ENCODE measurements around the gene ZNF264.
"Not testable (repeated sequence)": the region's sequence is repeated elsewhere in the genome, so short reads cannot be mapped to it uniquely, and the experiment has no call there.

Gene ZNF264

DNA sequence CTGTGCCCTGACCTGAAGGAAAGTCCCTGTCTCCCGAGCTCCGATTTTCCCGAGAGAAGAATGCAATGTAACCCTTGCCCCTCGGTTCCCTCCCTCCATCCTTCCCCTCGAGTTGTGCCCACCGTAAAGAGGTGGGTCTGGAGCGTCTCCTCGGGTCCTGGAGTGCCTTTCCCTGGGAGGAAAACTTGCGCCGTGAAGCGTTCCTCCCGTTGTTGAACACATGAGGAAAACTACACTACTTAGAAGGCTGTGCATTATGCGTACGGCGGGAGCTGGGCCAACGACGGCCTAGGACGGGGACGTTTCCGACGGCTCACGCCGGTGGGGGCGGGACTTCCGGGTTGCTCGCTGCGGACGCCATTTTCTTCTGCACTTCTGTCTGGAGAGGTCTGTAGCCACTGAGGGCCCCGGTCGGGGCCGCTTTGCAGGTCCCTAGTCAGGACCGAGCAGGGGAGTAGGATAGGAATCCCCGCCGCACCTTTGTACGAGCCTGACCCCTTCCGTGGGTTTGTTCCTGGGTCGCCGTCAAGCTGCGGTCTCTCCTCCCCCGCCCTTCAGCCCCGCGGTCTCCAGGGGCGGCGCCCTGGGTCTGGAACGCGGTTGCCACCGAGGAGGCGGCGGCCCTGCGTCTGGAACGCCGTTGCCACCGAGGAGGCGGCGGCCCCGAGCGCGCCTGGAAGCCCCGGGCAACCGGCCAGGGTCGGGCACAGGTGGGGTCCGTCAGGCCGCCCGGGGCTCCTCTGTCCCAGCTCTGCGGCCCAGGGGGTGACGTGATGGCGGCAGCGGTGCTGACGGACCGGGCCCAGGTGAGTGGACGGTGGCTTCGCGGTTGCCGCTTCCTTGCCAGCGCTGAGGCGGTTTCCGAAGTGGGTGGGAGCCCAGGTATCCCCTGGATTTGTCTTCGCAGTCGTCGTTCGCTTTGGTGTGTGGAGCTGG is at the start of gene ZNF264:
Gene ZNF264, plus strand, starts transcription at position 360 of the 936 bp plus-strand sequence. Its CDS starts 414 bp downstream, at position 774.
- FAIRE-seq (no peak), DNase-seq (ENCODE audit: low spot score) (peak; percentile 89)

DNA sequence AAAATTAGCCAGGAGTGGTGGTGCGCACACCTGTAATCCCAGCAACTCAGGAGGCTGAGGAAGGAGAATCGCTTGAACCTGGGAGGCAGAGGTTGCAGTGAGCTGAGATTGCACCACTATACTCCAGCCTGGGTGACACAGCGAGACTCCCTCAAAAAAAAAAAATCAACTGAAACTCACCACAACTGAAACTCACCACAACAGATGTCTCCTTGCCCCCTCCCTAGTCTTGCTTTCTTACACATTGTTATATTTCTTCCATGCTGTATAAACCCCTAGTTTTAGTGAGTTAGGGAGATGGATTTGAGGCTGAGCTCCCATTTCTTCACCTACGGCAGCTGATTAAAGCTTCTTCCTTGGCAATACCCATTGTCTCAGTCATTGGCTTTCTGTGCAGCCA is 49.6 kb upstream of the ZNF264 start:
- DNase-seq (ENCODE audit: low spot score) (no peak), FAIRE-seq (no peak)

DNA sequence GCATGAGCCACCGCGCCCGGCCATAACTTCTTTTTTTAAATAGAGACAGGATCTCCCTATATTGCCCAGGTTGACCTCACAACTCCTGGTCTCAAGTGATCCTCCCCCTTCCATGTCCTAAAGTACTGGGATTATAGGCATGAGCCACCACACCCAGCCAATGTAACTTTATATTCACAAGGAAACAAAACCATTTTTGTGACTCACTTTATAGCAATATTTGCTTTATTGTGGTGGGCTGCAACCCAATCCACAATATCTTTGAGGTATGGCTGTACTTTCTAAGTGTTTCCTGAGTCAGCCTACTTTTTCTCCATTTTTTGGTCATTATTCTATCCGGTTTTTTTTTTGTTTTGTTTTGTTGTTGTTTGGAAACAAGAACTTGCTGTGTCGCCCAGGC is 38.4 kb upstream of the ZNF264 start:
- FAIRE-seq: no peak

DNA sequence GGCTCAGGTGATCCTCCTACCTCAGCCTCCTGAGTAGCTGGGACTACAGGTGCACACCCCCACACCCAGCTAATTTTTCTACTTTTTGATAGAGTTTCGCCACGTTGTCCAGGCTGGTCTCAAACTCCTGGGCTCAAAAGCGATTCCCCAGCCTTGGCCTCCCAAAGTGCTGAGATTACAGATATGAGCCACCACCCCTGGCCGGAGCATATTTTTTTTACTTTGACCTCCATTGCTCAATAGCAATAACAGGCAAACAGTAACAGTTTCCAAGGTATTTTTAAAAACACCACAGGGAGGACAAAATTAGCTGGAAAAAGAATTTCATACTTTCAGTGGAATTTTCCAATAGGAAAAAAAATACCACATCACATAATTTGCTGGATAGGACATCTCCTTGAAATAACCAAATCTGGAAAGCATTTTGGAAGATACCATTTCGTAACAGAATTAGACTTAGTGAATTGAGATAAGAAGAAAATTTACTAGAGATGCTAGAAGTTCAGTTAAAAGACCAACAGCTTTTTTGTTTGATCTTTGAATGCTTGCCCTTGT is 29.2 kb upstream of the ZNF264 start:
- FAIRE-seq: no peak
- DNase-seq (ENCODE audit: low spot score): no peak

More for the DNA sequence above, 38.4 kb upstream of the ZNF264 start:
- no peak for DNase-seq (ENCODE audit: low spot score)

GRCh38 chr19:57165846-57166245 is 25.5 kb upstream of the ZNF264 start:
- no peak for DNase-seq (ENCODE audit: low spot score)
- FAIRE-seq: no peak

- DNase-seq (ENCODE audit: low spot score): no peak
- FAIRE-seq: no peak
Measured at GRCh38 chr19:57167385-57167784, 23.9 kb upstream of the ZNF264 start, which contains the start of gene DUXA. TSS of gene DUXA (minus strand) at chr19:57167485. CDS start at chr19:57167443, 42 bp downstream.

DNA sequence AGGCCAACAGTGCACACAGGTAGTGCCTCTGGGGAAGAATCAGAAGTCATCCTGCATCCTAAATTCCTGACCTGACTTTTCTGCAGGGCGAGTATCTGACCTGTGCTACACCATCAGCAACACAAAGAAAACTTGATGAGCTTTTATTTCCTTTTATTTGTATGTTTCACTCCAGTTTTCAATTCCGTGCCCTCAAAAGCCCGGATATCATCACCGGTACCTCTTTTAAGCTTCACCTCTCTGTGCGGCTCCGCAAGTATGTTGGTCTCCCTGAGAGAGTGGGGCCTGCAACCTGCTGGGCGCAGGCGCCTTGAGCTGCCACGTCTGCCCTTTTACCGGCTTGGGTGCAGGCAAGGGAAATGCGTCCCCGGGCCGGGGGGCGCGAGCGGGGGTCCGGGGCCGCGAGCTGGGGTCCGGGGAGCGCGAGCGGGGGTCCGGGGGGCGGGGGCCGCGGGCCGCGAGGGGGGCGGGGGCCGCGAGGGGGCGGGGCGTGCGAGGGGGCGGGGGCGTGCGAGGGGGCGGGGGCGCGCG is 19.7 kb upstream of the ZNF264 start:
- DNase-seq (ENCODE audit: low spot score): peak; percentile 20
- FAIRE-seq: no peak

DNA sequence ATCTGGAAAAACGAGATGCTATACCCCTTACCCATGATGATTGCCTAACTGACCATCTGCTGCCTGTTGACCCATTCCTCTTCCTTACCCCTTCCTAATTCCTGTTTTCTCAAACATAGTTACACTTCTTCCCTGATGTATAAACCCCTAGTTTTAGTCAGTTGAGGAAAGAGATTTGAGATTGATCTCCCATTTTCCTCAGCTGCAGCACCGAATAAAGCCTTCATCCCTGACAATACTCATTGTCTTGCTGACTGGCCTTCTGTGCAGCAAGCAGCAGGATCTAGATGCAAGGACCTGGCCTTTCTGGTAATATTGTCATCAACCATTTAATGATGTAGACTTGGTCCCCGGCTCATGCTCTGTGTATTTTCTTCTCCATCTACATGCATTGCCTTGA is 999 bp upstream of the ZNF264 start:
- no peak for DNase-seq (ENCODE audit: low spot score)
- no peak for FAIRE-seq

- no peak for DNase-seq (ENCODE audit: low spot score)
- FAIRE-seq: no peak
Measured at GRCh38 chr19:57192077-57192420, 749 bp downstream of the ZNF264 start.

- no peak for FAIRE-seq
Measured at GRCh38 chr19:57192993-57193392, 1.7 kb downstream of the ZNF264 start.

DNA sequence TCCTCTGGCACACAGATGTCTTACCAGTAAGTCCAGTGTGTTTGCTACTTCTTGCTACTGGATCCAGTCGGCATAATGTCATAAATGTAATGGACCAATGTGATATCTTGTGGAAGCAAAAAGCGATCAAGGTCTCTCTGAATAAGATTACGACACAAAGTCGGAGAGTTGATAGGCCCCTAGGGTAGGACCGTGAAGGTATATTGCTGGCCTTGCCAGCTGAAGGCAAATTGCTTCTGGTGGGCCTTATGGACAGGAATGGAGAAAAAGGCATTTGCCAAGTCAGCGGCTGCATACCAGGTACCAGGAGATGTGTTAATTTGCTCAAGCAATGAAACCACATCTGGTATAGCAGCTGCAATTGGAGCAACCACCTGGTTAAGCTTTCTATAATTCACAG is 6.6 kb downstream of the ZNF264 start:
- FAIRE-seq; DNase-seq (ENCODE audit: low spot score): not testable (repeated sequence)

More at GRCh38 chr19:57192993-57193392, 1.7 kb downstream of the ZNF264 start:
- DNase-seq (ENCODE audit: low spot score): no peak

DNA sequence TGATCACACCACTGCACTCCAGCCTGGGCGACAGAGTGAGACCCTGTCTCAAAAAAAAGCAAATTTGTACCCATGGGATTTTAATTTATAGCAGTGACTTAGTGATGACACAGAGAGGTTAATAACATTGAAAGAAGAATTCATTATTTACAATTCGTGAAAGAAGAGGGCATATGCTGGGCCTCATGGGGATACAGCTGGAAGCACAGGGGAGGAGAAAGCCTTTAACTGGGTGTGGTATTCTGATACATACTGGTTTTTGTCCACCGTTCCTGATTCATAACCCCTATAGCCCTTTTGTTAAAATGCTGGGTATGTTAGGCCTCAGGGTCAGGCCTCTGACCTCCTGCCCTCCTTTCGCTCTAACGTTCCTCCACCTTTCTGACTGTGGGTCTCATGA is 10.9 kb downstream of the ZNF264 start:
- FAIRE-seq (no peak), DNase-seq (ENCODE audit: low spot score) (no peak)

DNA sequence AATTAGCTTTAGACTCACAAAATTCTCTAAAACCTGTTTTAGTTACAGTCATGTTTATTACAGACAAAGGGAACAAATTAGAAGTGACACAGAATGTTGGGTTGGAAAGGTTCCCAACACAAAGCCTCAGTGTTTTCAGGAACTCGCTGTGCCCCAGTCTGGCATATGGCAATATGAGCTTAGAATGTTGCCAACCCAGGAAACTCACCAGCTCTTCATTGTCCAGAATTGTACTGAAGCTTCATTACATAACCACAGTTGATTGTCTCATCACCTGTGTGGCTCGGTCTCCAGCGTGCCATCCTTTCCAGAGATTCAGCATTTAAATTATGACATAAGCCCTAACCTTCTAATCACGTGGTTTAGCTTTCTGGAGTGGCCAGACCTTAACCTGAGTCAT is 19.1 kb downstream of the ZNF264 start:
- FAIRE-seq (no peak), DNase-seq (ENCODE audit: low spot score) (no peak)

DNA sequence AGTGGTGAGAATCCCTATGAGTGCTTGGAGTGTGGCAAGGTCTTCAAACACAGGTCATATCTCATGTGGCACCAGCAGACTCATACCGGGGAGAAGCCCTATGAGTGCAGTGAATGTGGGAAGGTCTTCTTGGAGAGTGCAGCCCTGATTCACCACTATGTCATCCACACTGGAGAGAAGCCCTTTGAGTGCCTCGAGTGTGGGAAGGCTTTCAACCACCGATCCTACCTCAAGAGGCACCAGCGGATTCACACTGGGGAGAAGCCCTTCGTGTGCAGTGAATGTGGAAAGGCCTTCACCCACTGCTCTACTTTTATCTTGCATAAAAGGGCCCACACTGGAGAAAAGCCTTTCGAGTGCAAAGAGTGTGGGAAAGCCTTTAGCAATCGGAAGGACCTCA is 20.8 kb downstream of the ZNF264 start:
- FAIRE-seq (no peak), DNase-seq (ENCODE audit: low spot score) (no peak)

DNA sequence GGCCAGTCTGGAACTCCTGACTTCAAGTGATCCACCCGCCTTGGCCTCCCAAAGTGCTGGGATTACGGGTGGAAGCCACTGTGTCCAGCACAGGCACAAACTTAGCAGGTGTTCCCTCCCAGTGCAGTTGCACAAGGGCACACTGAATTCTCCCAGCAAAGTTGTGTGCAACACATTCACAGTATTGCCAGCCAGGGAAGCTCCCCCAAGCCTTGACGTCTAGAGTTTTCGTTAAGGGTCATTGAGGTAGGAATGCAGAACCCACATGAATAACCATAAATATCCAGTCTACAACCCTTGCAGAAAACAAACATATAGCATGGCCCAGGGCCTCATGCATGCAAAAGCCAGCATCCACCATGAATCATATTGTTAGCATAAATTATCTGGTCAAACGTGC is 36.2 kb downstream of the ZNF264 start:
- no peak for FAIRE-seq
- no peak for DNase-seq (ENCODE audit: low spot score)

GRCh38 chr19:57231686-57232085 is 40.4 kb downstream of the ZNF264 start:
- DNase-seq (ENCODE audit: low spot score): no peak
- FAIRE-seq: no peak

GRCh38 chr19:57233207-57233606 is 41.9 kb downstream of the ZNF264 start:
- DNase-seq (ENCODE audit: low spot score) (no peak), FAIRE-seq (no peak)

DNA sequence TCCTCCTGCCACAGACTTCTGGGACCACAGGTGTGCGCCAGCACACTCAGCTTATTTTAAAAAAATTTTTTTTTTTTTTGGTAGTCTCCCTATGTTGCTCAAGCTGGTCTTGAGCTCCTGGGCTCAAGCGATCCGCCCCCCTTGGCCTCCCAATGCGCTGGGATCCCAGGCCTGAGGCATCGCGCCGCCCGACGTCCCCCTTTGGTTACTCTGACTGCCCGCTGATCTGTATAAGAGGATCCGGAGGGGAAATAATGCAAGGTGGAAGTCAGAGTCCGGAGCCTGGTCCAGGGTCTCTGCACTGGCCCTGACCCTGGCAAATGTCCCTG is 48.6 kb downstream of the ZNF264 start:
- FAIRE-seq: no peak

GRCh38 chr19:57240311-57241090 is 49.2 kb downstream of the ZNF264 start, which contains the start of gene ZNF805:
TSS of gene ZNF805 (plus strand) at chr19:57240632. CDS start at chr19:57240892, 260 bp downstream.
- FAIRE-seq: peak; percentile 58

More for the DNA sequence above, 48.6 kb downstream of the ZNF264 start:
- DNase-seq (ENCODE audit: low spot score): no peak

GRCh38 chr19:57241176-57241575 is 49.9 kb downstream of the ZNF264 start:
- no peak for DNase-seq (ENCODE audit: low spot score)
- FAIRE-seq: no peak

More at GRCh38 chr19:57240311-57241090, 49.2 kb downstream of the ZNF264 start, which contains the start of gene ZNF805:
- peak; percentile 96 for DNase-seq (ENCODE audit: low spot score)

DNA sequence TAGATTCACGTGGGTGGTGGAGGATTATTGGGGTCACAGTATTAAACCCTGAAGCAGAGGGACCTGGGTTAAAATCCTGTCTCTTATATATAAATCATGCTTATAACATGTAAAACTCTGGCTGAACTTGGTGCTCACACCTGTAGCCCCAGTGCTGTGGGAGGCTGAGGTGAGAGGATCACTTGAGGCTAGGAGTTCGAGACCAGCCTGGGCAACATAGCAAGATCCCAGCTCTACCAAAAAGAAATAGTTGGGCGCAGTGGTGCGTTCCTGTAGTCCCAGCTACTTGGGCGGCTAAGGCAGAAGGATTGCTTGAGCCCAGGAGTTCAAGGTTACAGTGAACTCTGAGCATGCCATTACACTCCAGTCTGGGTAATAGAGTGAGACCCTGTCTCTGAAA is 51.5 kb downstream of the ZNF264 start:
- no peak for FAIRE-seq

GRCh38 chr19:57244513-57244912 is 53.2 kb downstream of the ZNF264 start:
- no peak for FAIRE-seq
- no peak for DNase-seq (ENCODE audit: low spot score)

More for the DNA sequence above, 51.5 kb downstream of the ZNF264 start:
- DNase-seq (ENCODE audit: low spot score): no peak

All from urothelium cell line (cell line).